ENCODE results near the gene CTSV. TPM values are rescaled to one million over a fixed set of nuclear protein-coding genes. Genes with fewer than 3 reads are reported as not detected.
A peak's percentile ranks its signal among the peaks of the same experiment; 100 is the strongest.
"Not testable (repeated sequence)": the region's sequence is repeated elsewhere in the genome, so short reads cannot be mapped to it uniquely, and the experiment has no call there.

Gene CTSV
- total and polyA plus RNA-seq, 2 donors: 0.13 to 0.42 TPM

DNA sequence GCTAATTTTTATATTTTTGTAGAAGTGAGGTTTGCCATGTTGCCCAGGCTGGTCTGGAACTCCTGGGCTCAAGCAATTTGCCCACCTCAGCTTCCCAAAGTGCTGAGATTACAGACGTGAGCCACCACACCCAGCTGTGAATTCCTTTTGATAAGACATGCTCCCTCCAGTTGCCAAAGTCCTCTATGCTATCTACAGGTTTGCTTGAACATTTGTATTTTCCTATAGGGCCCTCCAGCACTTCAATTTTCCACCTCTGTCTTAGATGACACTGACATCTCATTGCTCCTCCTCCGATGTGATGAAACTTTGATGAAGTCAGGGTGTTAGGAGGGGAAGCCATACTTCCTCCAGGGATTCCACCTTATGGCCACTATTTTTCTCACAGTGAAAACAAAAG, 25.2 kb upstream of the CTSV start:
- 48% methylated on average over 2 of the region's 2 CpGs for WGBS
- DNase-seq (ENCODE audit: extremely low spot score): no peak
- Histone ChIP-seq H3K36me3 (ENCODE audit: insufficient read depth) (no peaks in the 10 kb centered on the region), H3K4me1 (ENCODE audit: insufficient read depth) (no peaks in the 10 kb centered on the region), H3K4me3 (ENCODE audit: low read depth, low read length) (no peak overlapping the region), H3K27ac (ENCODE audit: low read depth) (no peak overlapping the region)

DNA sequence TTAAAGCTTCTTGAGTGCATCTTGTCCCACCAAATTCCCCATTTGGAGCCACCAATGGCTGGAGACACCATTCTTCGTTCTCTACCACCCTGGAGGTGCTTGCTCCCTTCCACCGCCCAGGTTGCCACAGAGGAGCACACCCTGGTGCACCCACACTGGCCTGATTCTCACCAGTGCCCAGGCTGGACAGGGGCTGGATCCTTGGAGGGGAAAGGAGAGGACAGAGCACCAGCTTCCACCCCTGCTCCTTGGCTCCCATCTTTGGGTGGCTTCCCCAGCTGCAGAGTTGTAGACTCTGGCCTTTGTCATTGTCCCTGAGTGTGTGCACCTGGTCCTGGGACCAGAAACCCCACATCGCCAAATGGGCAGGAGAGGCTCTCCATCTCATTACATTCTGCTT, 21.9 kb upstream of the CTSV start:
- Histone ChIP-seq H3K4me3 (ENCODE audit: low read depth, low read length) (no peak overlapping the region), H3K27ac (ENCODE audit: low read depth) (no peak overlapping the region), H3K36me3 (ENCODE audit: insufficient read depth) (no peaks in the 10 kb centered on the region), H3K4me1 (ENCODE audit: insufficient read depth) (no peaks in the 10 kb centered on the region)
- WGBS: 85% methylated on average over 3 of the region's 3 CpGs
- DNase-seq (ENCODE audit: extremely low spot score): no peak

GRCh38 chr9:97059626-97060025, 20.7 kb upstream of the CTSV start:
- no peaks in the 10 kb centered on the region for H3K36me3 ChIP-seq (ENCODE audit: insufficient read depth)
- no peak overlapping the region for H3K27ac ChIP-seq (ENCODE audit: low read depth)
- DNase-seq (ENCODE audit: extremely low spot score): no peak
- no peaks in the 10 kb centered on the region for H3K4me1 ChIP-seq (ENCODE audit: insufficient read depth)
- WGBS: 60% methylated on average over 3 of the region's 3 CpGs
- H3K4me3 ChIP-seq (ENCODE audit: low read depth, low read length): no peak overlapping the region

GRCh38 chr9:97057651-97058050, 18.7 kb upstream of the CTSV start:
- Histone ChIP-seq H3K27ac (ENCODE audit: low read depth) (no peak overlapping the region), H3K4me3 (ENCODE audit: low read depth, low read length) (no peak overlapping the region), H3K36me3 (ENCODE audit: insufficient read depth) (no peaks in the 10 kb centered on the region), H3K4me1 (ENCODE audit: insufficient read depth) (no peaks in the 10 kb centered on the region)
- DNase-seq (ENCODE audit: extremely low spot score): no peak
- WGBS: 92% methylated on average over 5 of the region's 5 CpGs

DNA sequence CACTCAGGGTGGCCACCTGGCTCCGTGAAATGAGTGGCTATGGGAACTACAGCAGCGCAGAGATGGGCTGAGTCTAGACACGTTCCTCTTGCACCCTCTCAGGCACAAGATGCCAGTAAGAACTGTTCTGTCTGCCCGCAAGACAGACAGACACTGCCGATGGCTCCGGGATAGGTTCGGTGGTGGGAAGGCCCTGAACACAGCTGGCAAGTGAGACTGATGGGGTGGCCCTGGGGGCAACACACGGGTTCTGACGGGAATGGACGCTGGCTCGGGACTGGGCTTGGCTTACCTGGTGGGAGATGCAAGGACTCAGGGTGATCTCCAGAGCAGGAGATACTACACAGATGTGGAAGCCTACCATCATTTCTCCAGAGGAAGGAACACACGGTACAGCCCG, 16.9 kb upstream of the CTSV start:
- DNase-seq (ENCODE audit: extremely low spot score); H3K27ac ChIP-seq (ENCODE audit: low read depth); H3K4me3 ChIP-seq (ENCODE audit: low read depth, low read length); H3K4me1 ChIP-seq (ENCODE audit: insufficient read depth); H3K36me3 ChIP-seq (ENCODE audit: insufficient read depth): not testable (repeated sequence)
- WGBS: 91% methylated on average over 11 of the region's 13 CpGs

- Histone ChIP-seq H3K4me3 (ENCODE audit: low read depth, low read length) (no peak overlapping the region), H3K36me3 (ENCODE audit: insufficient read depth) (no peaks in the 10 kb centered on the region), H3K4me1 (ENCODE audit: insufficient read depth) (no peaks in the 10 kb centered on the region), H3K27ac (ENCODE audit: low read depth) (no peak overlapping the region)
- WGBS: 35% methylated on average over 3 of the region's 3 CpGs
- DNase-seq (ENCODE audit: extremely low spot score): no peak
These were observed 14.8 kb upstream of the CTSV start for GRCh38 chr9:97053717-97054116.

DNA sequence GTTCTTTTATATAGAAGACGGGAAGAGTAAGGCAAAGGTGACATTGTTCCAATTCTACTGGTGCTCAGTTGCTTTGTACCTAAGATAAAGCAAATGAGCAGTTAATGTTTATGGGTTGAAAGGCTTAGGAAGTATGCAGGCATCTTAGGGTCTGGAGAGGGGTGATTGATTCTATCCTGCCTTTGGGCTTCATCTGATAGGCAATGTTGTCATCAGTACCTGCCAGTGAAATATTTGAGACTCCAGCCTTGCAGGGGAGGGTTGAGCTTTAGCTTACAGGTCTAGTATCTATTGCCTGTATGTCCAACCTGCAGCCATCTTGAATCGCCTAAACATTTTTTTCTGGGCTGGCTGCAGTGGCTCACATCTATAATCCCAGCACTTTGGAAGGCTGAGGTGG, 13.8 kb upstream of the CTSV start:
- WGBS: 55% methylated on average over 2 of the region's 2 CpGs

DNA sequence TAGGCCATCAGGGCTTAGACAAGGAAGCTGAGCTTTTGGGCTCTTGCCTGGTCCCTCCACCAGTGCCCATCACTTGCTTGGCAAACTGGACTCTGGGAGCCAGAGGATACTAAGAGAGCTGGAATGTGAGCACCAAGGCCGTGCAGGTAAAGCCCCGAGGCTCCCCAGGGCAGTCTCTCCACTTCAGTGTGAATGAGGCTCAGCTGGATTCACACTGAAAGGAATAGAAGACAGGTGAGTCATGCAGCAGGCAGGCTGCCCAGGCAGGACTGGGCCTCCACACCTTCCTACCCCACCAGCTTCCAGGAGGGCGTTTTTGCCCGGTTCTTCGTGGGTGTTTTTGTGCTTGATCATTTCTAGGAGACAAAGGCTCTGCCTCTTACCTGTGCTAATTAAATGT, 7.3 kb upstream of the CTSV start:
- Histone ChIP-seq H3K4me3 (ENCODE audit: low read depth, low read length) (no peak overlapping the region), H3K36me3 (ENCODE audit: insufficient read depth) (no peaks in the 10 kb centered on the region), H3K4me1 (ENCODE audit: insufficient read depth) (no peaks in the 10 kb centered on the region), H3K27ac (ENCODE audit: low read depth) (no peak overlapping the region)
- DNase-seq (ENCODE audit: extremely low spot score): no peak
- WGBS: 42% methylated on average over 5 of the region's 5 CpGs

More for the DNA sequence above, 13.8 kb upstream of the CTSV start:
- H3K36me3 ChIP-seq (ENCODE audit: insufficient read depth): no peaks in the 10 kb centered on the region
- no peak overlapping the region for H3K4me3 ChIP-seq (ENCODE audit: low read depth, low read length)
- DNase-seq (ENCODE audit: extremely low spot score): no peak
- no peak overlapping the region for H3K27ac ChIP-seq (ENCODE audit: low read depth)
- H3K4me1 ChIP-seq (ENCODE audit: insufficient read depth): no peaks in the 10 kb centered on the region

DNA sequence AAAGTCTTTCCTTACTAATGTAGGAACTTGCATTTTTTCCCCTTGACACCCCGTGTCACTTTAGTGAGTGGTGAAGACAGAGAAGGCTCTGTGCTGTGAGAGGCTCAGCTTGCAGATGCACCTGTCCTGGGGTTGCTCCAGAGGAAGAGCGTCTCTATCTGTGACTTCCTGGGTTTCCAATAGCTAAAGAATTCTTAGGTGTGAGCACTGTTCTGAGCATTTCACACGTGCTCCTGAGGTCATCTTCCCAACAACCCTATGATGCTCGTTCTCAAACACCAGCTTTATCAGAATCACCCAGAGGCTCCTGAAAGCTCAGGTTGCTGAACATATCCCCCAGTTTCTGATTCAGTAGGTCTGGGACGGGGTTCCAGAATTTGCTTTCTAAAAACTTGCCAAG, 6.4 kb upstream of the CTSV start:
- Histone ChIP-seq H3K4me1 (ENCODE audit: insufficient read depth) (no peaks in the 10 kb centered on the region), H3K36me3 (ENCODE audit: insufficient read depth) (no peaks in the 10 kb centered on the region), H3K27ac (ENCODE audit: low read depth) (no peak overlapping the region), H3K4me3 (ENCODE audit: low read depth, low read length) (no peak overlapping the region)
- WGBS: 75% methylated on average over 5 of the region's 5 CpGs
- DNase-seq (ENCODE audit: extremely low spot score): no peak

GRCh38 chr9:97041898-97042297, 3.0 kb upstream of the CTSV start:
- H3K4me1 ChIP-seq (ENCODE audit: insufficient read depth): no peaks in the 10 kb centered on the region
- DNase-seq (ENCODE audit: extremely low spot score): no peak
- H3K27ac ChIP-seq (ENCODE audit: low read depth): no peak overlapping the region
- H3K36me3 ChIP-seq (ENCODE audit: insufficient read depth): no peaks in the 10 kb centered on the region
- 43% methylated on average over 2 of the region's 2 CpGs for WGBS
- H3K4me3 ChIP-seq (ENCODE audit: low read depth, low read length): no peak overlapping the region

DNA sequence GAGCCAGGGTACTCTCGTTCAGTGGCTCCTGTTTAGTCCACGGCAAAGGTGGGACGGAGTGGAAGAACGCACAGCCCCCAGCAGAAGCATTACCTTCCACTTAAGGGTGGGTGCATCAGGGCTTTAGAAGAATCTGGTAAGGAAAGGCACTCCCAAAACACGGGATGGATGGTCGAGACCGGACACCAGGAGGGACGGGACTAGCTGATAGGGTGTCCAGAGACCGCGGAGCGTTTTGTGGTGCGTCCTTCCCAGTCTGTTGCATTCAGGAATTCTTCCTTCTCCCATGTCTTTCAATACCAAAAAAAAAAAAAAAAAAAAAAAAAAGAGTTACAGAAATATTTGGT, 545 bp upstream of the CTSV start:
- DNase-seq (ENCODE audit: extremely low spot score): no peak
- peak overlapping the region; percentile 31 for H3K4me3 ChIP-seq (ENCODE audit: low read depth, low read length)
- no peaks in the 10 kb centered on the region for H3K4me1 ChIP-seq (ENCODE audit: insufficient read depth)
- no peaks in the 10 kb centered on the region for H3K36me3 ChIP-seq (ENCODE audit: insufficient read depth)
- 2% methylated on average over 12 of the region's 12 CpGs for whole genome bisulfite sequencing
- H3K27ac ChIP-seq (ENCODE audit: low read depth): no peak overlapping the region

GRCh38 chr9:97023505-97023904, 15.4 kb downstream of the CTSV start:
- H3K4me3 ChIP-seq (ENCODE audit: low read depth, low read length); H3K27ac ChIP-seq (ENCODE audit: low read depth); H3K36me3 ChIP-seq (ENCODE audit: insufficient read depth); H3K4me1 ChIP-seq (ENCODE audit: insufficient read depth); DNase-seq (ENCODE audit: extremely low spot score): not testable (repeated sequence)
- WGBS: 88% methylated on average over 1 of the region's 1 CpG

GRCh38 chr9:97013151-97014132, 25.5 kb downstream of the CTSV start:
- DNase-seq (ENCODE audit: extremely low spot score): peak; percentile 47
- Histone ChIP-seq H3K4me3 (ENCODE audit: low read depth, low read length) (peak overlapping the region; percentile 61), H3K27ac (ENCODE audit: low read depth) (peak overlapping the region; percentile 83)
- WGBS: under 1% methylated on average over 92 of the region's 97 CpGs
- not testable (repeated sequence) for H3K4me1 ChIP-seq (ENCODE audit: insufficient read depth); H3K36me3 ChIP-seq (ENCODE audit: insufficient read depth)

DNA sequence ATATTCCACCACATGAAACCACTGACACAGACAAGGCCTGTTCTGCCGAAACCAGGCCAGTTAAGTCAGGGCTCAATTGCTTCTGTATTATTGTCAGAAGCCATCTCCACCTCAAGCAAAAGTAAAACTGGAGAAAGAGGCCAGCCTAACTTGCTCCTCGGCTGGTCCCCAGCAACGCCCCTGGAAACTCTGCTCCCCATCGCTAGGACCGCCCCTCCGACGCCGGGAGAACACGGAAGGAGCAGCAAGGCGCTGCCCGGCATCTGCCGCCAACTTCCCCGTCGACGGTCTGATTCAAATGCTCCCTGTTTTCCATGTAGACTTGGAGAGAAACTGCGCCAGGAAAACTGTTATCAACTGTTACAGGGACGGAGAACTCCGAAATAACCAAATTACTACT, 26.3 kb downstream of the CTSV start:
- H3K27ac ChIP-seq (ENCODE audit: low read depth); DNase-seq (ENCODE audit: extremely low spot score); H3K4me1 ChIP-seq (ENCODE audit: insufficient read depth); H3K36me3 ChIP-seq (ENCODE audit: insufficient read depth): not testable (repeated sequence)
- under 1% methylated on average over 14 of the region's 18 CpGs for WGBS
- peak overlapping the region; percentile 61 for H3K4me3 ChIP-seq (ENCODE audit: low read depth, low read length)
